Stimulated activated naive CD4-positive, alpha-beta T cell treated with Interleukin-2 at 50 U/mL for 16 hours (primary cell): Measurements from ENCODE around the gene RUNX1.

ENCODE experiments used
- DNase-seq: peaks from one replicate; lab custom pipeline; 2025; lab: John Stamatoyannopoulos, UW

Gene RUNX1

GRCh38 chr21:34923626-34924025 is 125.5 kb downstream of the RUNX1 start:
- no peak for DNase-seq

- no peak for DNase-seq
Observed at GRCh38 chr21:34923202-34923601, 125.9 kb downstream of the RUNX1 start.

GRCh38 chr21:34922479-34922878 is 126.6 kb downstream of the RUNX1 start:
- DNase-seq = no peak

- no peak for DNase-seq
Observed at GRCh38 chr21:34921151-34921550, 128.0 kb downstream of the RUNX1 start.

- DNase-seq = no peak
Observed at GRCh38 chr21:34919406-34919805, 129.7 kb downstream of the RUNX1 start.

- no peak for DNase-seq
Observed at GRCh38 chr21:34916446-34916845, 132.7 kb downstream of the RUNX1 start.

GRCh38 chr21:34915364-34915841 is 133.7 kb downstream of the RUNX1 start:
- no peak for DNase-seq

GRCh38 chr21:34914239-34914638 is 134.9 kb downstream of the RUNX1 start:
- no peak for DNase-seq

GRCh38 chr21:34913811-34914210 is 135.3 kb downstream of the RUNX1 start:
- no peak for DNase-seq

GRCh38 chr21:34912022-34912945 is 136.8 kb downstream of the RUNX1 start:
- DNase-seq = no peak

- no peak for DNase-seq
Observed at GRCh38 chr21:34911360-34911759, 137.7 kb downstream of the RUNX1 start.

- DNase-seq = no peak
Observed at GRCh38 chr21:34910396-34910795, 138.7 kb downstream of the RUNX1 start.

- no peak for DNase-seq
Observed at GRCh38 chr21:34909492-34910292, 139.4 kb downstream of the RUNX1 start.

- DNase-seq = no peak
Observed at GRCh38 chr21:34908419-34909055, 140.6 kb downstream of the RUNX1 start.

- DNase-seq = no peak
Observed at GRCh38 chr21:34907461-34908418, 141.4 kb downstream of the RUNX1 start.

- DNase-seq = no peak
Observed at GRCh38 chr21:34906401-34906800, 142.7 kb downstream of the RUNX1 start.

- DNase-seq = no peak
Observed at GRCh38 chr21:34905218-34905537, 143.9 kb downstream of the RUNX1 start.

GRCh38 chr21:34904526-34905217 is 144.4 kb downstream of the RUNX1 start:
- DNase-seq = no peak

- DNase-seq = no peak
Observed at GRCh38 chr21:34900376-34900775, 148.7 kb downstream of the RUNX1 start.

- DNase-seq = no peak
Observed at GRCh38 chr21:34899760-34900159, 149.3 kb downstream of the RUNX1 start.

GRCh38 chr21:34899302-34899701 is 149.8 kb downstream of the RUNX1 start:
- DNase-seq = no peak
